Hypothalamus (tissue), 51 donors: ENCODE measurements around the gene CLASP2.

Experiments used
- DNase-seq, 51 donors: peaks; one replicate each; lab custom pipeline; 2025; lab: John Stamatoyannopoulos, UW

The CLASP2 gene

GRCh38 chr3:33557279-33557678, 160.8 kb downstream of the CLASP2 start:
- no peak for DNase-seq

GRCh38 chr3:33547101-33547500, 171.0 kb downstream of the CLASP2 start:
- no peak for DNase-seq

- DNase-seq: no peak
Observed at GRCh38 chr3:33544126-33544525, 173.9 kb downstream of the CLASP2 start.

GRCh38 chr3:33543601-33544000, 174.5 kb downstream of the CLASP2 start:
- no peak for DNase-seq

- no peak for DNase-seq
Observed at GRCh38 chr3:33541918-33542317, 176.1 kb downstream of the CLASP2 start.

- no peak for DNase-seq
Observed at GRCh38 chr3:33538678-33539339, 179.2 kb downstream of the CLASP2 start.

- DNase-seq: no peak
Observed at GRCh38 chr3:33537133-33537532, 180.9 kb downstream of the CLASP2 start.

GRCh38 chr3:33526787-33527186, 191.3 kb downstream of the CLASP2 start:
- DNase-seq: no peak

GRCh38 chr3:33525232-33525631, 192.8 kb downstream of the CLASP2 start:
- DNase-seq: no peak

- DNase-seq: no peak
Observed at GRCh38 chr3:33523093-33523667, 194.9 kb downstream of the CLASP2 start.

- DNase-seq: no peak
Observed at GRCh38 chr3:33521736-33522135, 196.3 kb downstream of the CLASP2 start.

- DNase-seq: no peak
Observed at GRCh38 chr3:33513262-33513863, 204.7 kb downstream of the CLASP2 start.

- DNase-seq: no peak
Observed at GRCh38 chr3:33505027-33505426, 213.0 kb downstream of the CLASP2 start.

GRCh38 chr3:33496449-33496848, 221.6 kb downstream of the CLASP2 start:
- DNase-seq: no peak

GRCh38 chr3:33491721-33492120, 226.3 kb downstream of the CLASP2 start:
- DNase-seq: no peak

- DNase-seq: no peak
Observed at GRCh38 chr3:33490641-33491241, 227.3 kb downstream of the CLASP2 start.

GRCh38 chr3:33488683-33489082, 229.4 kb downstream of the CLASP2 start:
- no peak for DNase-seq

- no peak for DNase-seq
Observed at GRCh38 chr3:33488246-33488645, 229.8 kb downstream of the CLASP2 start.

- no peak for DNase-seq
Observed at GRCh38 chr3:33482111-33482521, 235.9 kb downstream of the CLASP2 start.

GRCh38 chr3:33474896-33475295, 243.2 kb downstream of the CLASP2 start:
- DNase-seq: no peak

GRCh38 chr3:33473813-33474212, 244.2 kb downstream of the CLASP2 start:
- DNase-seq: no peak

- no peak for DNase-seq
Observed at GRCh38 chr3:33467786-33468185, 250.3 kb downstream of the CLASP2 start.
